WERI-Rb-1 (cell line): ENCODE data around the gene ARHGEF17.

Experiments
- DNase-seq: peaks from one replicate; pipeline ENCODE4 v3.0.0-alpha.2; 2020
- H3K27ac ChIP-seq: fragments of 250-450 bp; sonication (Bioruptor Pico); 2 replicates; pipeline ENCODE4 v1.5.1; 2020; ENCODE audit warnings: mild to moderate bottlenecking, moderate library complexity
- H3K27me3 ChIP-seq: fragments of 250-450 bp; sonication (Bioruptor Pico); 2 replicates; pipeline ENCODE4 v1.5.1; 2021; ENCODE audit warnings: mild to moderate bottlenecking, low read depth, moderate library complexity; ENCODE audit not compliant: insufficient read depth, severe bottlenecking
- H3K36me3 ChIP-seq: fragments of 250-450 bp; sonication (Bioruptor Pico); 2 replicates; pipeline ENCODE4 v1.5.1; 2020; ENCODE audit warnings: mild to moderate bottlenecking, moderate library complexity
- H3K4me3 ChIP-seq: 2 replicates; pipeline ENCODE4 v1.5.1; 2011; ENCODE audit warnings: low read depth, mild to moderate bottlenecking, control low read depth, low read length
- H3K9me3 ChIP-seq: fragments of 250-450 bp; sonication (Bioruptor Pico); 2 replicates; pipeline ENCODE4 v1.5.1; 2021; ENCODE audit warnings: mild to moderate bottlenecking, moderate library complexity; ENCODE audit not compliant: severe bottlenecking
- TF ChIP-seq, protein P1 (sequence below): IDR thresholded peaks from 2 replicates; pipeline ENCODE4 v1.5.1; 2011; ENCODE audit warnings: low read depth, mild to moderate bottlenecking, control low read depth, inconsistent platforms, low read length

The ARHGEF17 gene

DNA sequence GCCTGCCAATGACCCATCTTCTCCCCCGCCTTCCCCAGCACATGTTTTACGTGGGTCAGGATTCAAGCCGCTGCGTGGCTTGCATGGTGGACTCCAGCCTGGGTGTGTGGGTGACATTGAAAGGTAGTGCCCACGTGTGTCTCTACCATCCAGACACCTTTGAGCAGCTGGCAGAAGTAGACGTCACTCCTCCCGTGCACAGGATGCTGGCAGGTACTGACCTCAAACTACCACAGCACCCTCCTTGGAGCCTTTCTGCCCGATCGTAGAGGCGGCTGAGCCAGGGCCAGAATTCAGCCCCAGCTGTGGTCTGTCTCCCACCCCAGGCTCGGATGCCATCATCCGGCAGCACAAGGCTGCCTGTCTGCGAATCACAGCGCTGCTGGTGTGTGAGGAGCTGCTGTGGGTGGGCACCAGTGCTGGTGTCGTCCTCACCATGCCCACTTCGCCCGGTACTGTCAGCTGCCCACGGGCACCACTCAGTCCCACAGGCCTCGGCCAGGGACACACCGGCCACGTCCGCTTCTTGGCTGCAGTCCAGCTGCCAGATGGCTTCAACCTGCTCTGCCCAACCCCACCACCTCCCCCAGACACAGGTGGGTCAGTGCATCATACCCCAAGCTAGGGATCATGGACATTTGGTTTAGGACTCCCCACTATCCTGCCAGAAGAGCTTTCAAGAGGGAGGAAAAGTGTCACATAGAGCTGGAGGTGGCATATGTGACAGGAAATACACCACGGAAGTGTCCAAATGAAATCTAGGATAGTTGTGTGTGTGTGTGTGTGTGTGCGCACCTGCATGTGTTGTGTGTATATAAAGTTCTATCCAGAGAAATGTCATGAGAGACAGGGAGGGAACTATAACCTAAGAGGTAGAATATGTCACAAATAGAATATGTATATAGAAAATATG, 57.5 kb downstream of the ARHGEF17 start:
- DNase-seq: no peak
- H3K4me3 ChIP-seq: no peak overlapping the region
- no peaks in the 10 kb centered on the region for H3K9me3 ChIP-seq
- H3K27ac ChIP-seq: no peak overlapping the region
- peaks cover 11% of the 10 kb centered on the region for H3K36me3 ChIP-seq
- no peaks in the 10 kb centered on the region for H3K27me3 ChIP-seq
- TF ChIP-seq, protein P1, sequence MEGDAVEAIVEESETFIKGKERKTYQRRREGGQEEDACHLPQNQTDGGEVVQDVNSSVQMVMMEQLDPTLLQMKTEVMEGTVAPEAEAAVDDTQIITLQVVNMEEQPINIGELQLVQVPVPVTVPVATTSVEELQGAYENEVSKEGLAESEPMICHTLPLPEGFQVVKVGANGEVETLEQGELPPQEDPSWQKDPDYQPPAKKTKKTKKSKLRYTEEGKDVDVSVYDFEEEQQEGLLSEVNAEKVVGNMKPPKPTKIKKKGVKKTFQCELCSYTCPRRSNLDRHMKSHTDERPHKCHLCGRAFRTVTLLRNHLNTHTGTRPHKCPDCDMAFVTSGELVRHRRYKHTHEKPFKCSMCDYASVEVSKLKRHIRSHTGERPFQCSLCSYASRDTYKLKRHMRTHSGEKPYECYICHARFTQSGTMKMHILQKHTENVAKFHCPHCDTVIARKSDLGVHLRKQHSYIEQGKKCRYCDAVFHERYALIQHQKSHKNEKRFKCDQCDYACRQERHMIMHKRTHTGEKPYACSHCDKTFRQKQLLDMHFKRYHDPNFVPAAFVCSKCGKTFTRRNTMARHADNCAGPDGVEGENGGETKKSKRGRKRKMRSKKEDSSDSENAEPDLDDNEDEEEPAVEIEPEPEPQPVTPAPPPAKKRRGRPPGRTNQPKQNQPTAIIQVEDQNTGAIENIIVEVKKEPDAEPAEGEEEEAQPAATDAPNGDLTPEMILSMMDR: no peak

DNA sequence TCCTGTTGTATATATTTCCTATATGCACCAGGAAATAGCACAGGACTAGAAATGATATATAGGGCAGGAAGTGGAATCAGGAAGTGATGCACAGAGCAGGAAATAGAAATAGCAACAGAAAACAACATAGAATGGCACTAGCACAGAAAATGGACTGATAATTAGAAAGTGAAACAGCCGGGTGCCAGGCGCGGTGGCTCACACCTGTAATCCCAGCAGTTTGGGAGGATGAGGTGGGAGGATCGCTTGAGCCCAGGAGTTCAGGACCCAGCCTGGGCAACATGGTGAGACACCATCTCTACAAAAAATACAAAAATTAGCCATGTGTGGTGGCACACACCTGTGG, 58.2 kb downstream of the ARHGEF17 start:
- H3K9me3 ChIP-seq: no peaks in the 10 kb centered on the region
- TF ChIP-seq, protein P1: no peak
- H3K27me3 ChIP-seq: no peaks in the 10 kb centered on the region
- DNase-seq: no peak
- no peak overlapping the region for H3K4me3 ChIP-seq
- no peak overlapping the region for H3K27ac ChIP-seq
- peaks cover 11% of the 10 kb centered on the region for H3K36me3 ChIP-seq

DNA sequence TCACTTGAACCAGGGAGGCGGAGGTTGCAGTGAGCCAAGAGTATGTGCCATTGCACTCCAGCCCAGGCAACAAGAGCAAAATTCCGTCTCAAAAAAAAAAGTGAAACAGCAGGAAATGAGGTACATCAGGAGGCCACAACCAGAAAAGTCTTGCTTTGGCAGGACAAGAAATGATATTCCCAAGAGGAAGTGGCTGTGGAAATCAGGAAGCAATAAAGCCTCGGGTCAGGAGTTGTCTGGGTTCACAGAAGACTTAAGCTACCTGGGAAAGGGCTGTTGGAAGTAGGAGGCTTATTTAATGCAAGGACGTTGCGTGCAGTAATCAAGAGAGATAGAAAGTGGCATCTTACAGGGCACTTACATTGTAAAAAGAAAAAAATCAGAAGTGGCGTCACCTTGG, 58.9 kb downstream of the ARHGEF17 start:
- Histone ChIP-seq H3K27ac (no peak overlapping the region), H3K4me3 (no peak overlapping the region), H3K27me3 (no peaks in the 10 kb centered on the region), H3K9me3 (no peaks in the 10 kb centered on the region), H3K36me3 (peaks cover 11% of the 10 kb centered on the region)
- no peak for DNase-seq
- TF ChIP-seq, protein P1: no peak

DNA sequence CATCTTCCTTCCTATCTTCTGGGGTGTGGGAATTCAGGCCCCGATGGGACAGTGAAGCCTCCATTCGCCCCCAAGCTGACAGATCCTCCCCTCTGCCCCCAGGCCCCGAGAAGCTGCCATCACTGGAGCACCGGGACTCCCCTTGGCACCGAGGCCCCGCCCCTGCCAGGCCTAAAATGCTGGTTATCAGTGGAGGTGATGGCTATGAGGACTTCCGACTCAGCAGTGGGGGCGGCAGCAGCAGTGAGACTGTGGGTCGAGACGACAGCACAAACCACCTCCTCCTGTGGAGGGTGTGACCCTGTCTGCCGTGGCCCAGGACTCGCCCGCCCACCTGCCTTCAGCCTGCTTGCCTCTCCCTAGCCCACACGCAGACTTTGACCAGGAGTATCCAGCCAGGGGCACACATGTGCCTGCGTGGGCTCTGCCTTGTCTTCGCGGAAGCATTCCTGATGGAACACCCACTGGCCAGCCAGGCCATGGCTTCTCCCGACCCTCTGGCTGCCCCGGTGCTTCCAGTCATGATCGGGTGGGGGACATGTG, 59.5 kb downstream of the ARHGEF17 start:
- Histone ChIP-seq H3K27me3 (no peaks in the 10 kb centered on the region), H3K4me3 (no peak overlapping the region), H3K9me3 (no peaks in the 10 kb centered on the region), H3K36me3 (peaks cover 8% of the 10 kb centered on the region), H3K27ac (no peak overlapping the region)
- TF ChIP-seq, protein P1: no peak
- DNase-seq: no peak

DNA sequence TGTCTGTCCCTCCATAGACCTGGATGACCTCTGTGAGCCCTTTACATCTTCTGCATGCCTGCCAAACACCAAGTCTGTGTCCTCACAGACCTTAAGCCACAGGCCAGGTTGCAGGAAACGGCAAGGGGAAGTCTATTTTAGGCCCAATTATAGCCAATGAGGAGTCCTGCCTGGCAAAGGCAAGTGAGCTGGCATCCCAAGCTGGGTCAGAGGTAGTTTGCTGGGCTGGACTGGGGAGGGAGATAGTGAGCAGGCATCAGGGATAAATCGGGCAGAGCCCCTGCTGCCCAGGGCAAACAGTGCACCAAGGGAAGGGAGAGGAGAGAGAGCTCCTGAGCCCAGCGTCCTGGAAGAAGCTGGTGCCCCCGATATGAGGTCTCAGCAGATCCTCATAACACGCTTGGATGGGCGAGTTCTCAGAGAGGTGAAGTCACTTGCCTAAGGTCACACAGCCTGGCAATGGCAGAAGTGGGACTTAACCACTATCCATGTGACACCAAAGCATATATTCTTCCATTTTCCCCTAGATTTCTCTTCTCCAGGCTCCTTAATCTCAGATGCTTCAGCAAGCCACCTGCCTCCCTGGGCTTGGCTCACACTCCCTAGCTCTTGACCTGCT, 64.4 kb downstream of the ARHGEF17 start:
- Histone ChIP-seq H3K4me3 (no peak overlapping the region), H3K27ac (no peak overlapping the region), H3K36me3 (peaks cover 4% of the 10 kb centered on the region; the same call in 1 of the 2 replicates), H3K27me3 (no peaks in the 10 kb centered on the region), H3K9me3 (no peaks in the 10 kb centered on the region)
- TF ChIP-seq, protein P1: peak; percentile 29; the same call in 1 of the 2 replicates
- DNase-seq: no peak
